ENCODE measurements around the gene DBF4. TPM values are rescaled to one million over a fixed set of nuclear protein-coding genes. Genes with fewer than 3 reads are reported as not detected.
"Not testable (repeated sequence)": the region's sequence is repeated elsewhere in the genome, so short reads cannot be mapped to it uniquely, and the experiment has no call there.

The DBF4 gene
- polyA plus RNA-seq, 2 donors = 4.6 to 6.2 TPM

- WGBS, 2 donors = 94 to 95% methylated on average over 4 of the region's 4 CpGs
- Histone ChIP-seq H3K27me3 (ENCODE audit: control insufficient read depth in 1 of 2, insufficient read depth in 2 of 2, low read length in 2 of 2) (no peaks in the 10 kb centered on the region), H3K4me1 (ENCODE audit: control insufficient read depth in 2 of 2, insufficient read depth in 2 of 2, low read length in 1 of 2) (no peaks in the 10 kb centered on the region), H3K9me3 (ENCODE audit: control insufficient read depth in 2 of 2, insufficient read depth in 1 of 2, low read depth in 1 of 2, low read length in 1 of 2) (no peaks in the 10 kb centered on the region), H3K4me3 (ENCODE audit: low read depth in 1 of 2, low read length in 2 of 2) (no peak overlapping the region), H3K27ac (ENCODE audit: low read depth in 2 of 2, low read length in 1 of 2) (no peak overlapping the region), H3K36me3 (ENCODE audit: control insufficient read depth in 2 of 2, insufficient read depth in 2 of 2, low read length in 1 of 2) (no peaks in the 10 kb centered on the region)
These were observed 64.8 kb downstream of the DBF4 start for GRCh38 chr7:87941138-87941537.

- no peak overlapping the region for H3K27ac ChIP-seq (ENCODE audit: low read depth in 2 of 2, low read length in 1 of 2)
- H3K4me3 ChIP-seq (ENCODE audit: low read depth in 1 of 2, low read length in 2 of 2) = no peak overlapping the region
- no peaks in the 10 kb centered on the region for H3K27me3 ChIP-seq (ENCODE audit: control insufficient read depth in 1 of 2, insufficient read depth in 2 of 2, low read length in 2 of 2)
- H3K36me3 ChIP-seq (ENCODE audit: control insufficient read depth in 2 of 2, insufficient read depth in 2 of 2, low read length in 1 of 2) = no peaks in the 10 kb centered on the region
- no peaks in the 10 kb centered on the region for H3K9me3 ChIP-seq (ENCODE audit: control insufficient read depth in 2 of 2, insufficient read depth in 1 of 2, low read depth in 1 of 2, low read length in 1 of 2)
- 83 to 94% methylated on average over 3 of the region's 3 CpGs for WGBS, 2 donors
- no peaks in the 10 kb centered on the region for H3K4me1 ChIP-seq (ENCODE audit: control insufficient read depth in 2 of 2, insufficient read depth in 2 of 2, low read length in 1 of 2)
These were observed 68.3 kb downstream of the DBF4 start for GRCh38 chr7:87944547-87944946.

DNA sequence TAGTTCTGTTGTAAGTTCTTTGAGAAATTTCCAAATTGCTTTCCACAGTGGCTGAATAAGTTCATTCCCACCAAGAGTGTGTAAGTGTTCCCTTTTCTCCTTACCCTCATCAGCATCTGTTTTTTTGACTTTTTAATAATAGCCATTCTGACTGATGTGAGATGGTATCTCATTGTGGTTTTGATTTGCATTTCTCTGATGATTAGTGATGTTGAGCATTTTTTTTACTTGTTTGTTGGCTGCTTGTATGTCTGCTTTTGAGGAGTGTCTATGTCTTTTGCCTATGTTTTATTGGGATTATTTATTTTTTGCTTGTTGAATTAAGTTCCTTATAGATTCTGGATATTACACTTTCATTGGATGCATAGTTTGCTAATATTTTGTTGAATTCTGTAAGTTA, 69.6 kb downstream of the DBF4 start:
- not testable (repeated sequence) for H3K9me3 ChIP-seq (ENCODE audit: control insufficient read depth in 2 of 2, insufficient read depth in 1 of 2, low read depth in 1 of 2, low read length in 1 of 2); H3K36me3 ChIP-seq (ENCODE audit: control insufficient read depth in 2 of 2, insufficient read depth in 2 of 2, low read length in 1 of 2); H3K4me1 ChIP-seq (ENCODE audit: control insufficient read depth in 2 of 2, insufficient read depth in 2 of 2, low read length in 1 of 2); H3K4me3 ChIP-seq (ENCODE audit: low read depth in 1 of 2, low read length in 2 of 2); H3K27ac ChIP-seq (ENCODE audit: low read depth in 2 of 2, low read length in 1 of 2); H3K27me3 ChIP-seq (ENCODE audit: control insufficient read depth in 1 of 2, insufficient read depth in 2 of 2, low read length in 2 of 2)

DNA sequence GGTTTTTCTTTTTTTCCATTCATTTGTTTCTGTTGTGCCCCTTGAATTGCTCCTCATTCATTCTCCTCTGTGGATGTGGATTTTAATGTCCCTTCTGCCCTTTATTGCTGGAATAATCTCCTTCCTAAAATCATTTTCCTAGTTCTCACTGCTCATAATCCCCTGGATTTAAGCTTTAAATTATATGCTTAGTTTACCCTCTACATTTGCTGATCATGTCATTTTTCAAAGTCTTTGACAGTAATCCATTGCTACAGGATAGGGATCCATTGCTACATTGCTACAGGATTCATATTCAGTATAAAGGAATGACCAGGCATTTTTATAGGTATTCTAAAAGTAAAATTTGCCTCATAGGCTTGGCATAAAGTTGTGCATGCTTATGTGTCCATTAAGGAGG, 72.1 kb downstream of the DBF4 start:
- Histone ChIP-seq H3K4me1 (ENCODE audit: control insufficient read depth in 2 of 2, insufficient read depth in 2 of 2, low read length in 1 of 2) (no peaks in the 10 kb centered on the region), H3K9me3 (ENCODE audit: control insufficient read depth in 2 of 2, insufficient read depth in 1 of 2, low read depth in 1 of 2, low read length in 1 of 2) (no peaks in the 10 kb centered on the region), H3K27me3 (ENCODE audit: control insufficient read depth in 1 of 2, insufficient read depth in 2 of 2, low read length in 2 of 2) (no peaks in the 10 kb centered on the region), H3K36me3 (ENCODE audit: control insufficient read depth in 2 of 2, insufficient read depth in 2 of 2, low read length in 1 of 2) (no peaks in the 10 kb centered on the region), H3K4me3 (ENCODE audit: low read depth in 1 of 2, low read length in 2 of 2) (no peak overlapping the region), H3K27ac (ENCODE audit: low read depth in 2 of 2, low read length in 1 of 2) (no peak overlapping the region)

Other genes with a start within 250 kb of the DBF4 start
- under 1 TPM; 0.31 to 0.36 TPM for gene RUNDC3B, start 248.1 kb upstream of the DBF4 start, polyA plus RNA-seq
- gene SLC25A40, start 133 bp upstream of the DBF4 start, polyA plus RNA-seq = 1 to 10 TPM; 3.3 to 5.2 TPM
- under 1 TPM; 0.08 to 0.16 TPM for gene ADAM22, start 57.8 kb downstream of the DBF4 start, polyA plus RNA-seq

Data from esophagus (tissue), 2 donors.